HG02798 (cell line): ENCODE data around the gene SLC35A3.
"Not testable (repeated sequence)": the region's sequence is repeated elsewhere in the genome, so short reads cannot be mapped to it uniquely, and the experiment has no call there.

Experiments
- ATAC-seq: cut with Tn5 transposase; IDR thresholded peaks from one replicate; pipeline ENCODE4 v1.9.1; 2021; ENCODE audit warnings: mild to moderate bottlenecking; ENCODE audit not compliant: unreplicated experiment, poor library complexity

Gene SLC35A3

DNA sequence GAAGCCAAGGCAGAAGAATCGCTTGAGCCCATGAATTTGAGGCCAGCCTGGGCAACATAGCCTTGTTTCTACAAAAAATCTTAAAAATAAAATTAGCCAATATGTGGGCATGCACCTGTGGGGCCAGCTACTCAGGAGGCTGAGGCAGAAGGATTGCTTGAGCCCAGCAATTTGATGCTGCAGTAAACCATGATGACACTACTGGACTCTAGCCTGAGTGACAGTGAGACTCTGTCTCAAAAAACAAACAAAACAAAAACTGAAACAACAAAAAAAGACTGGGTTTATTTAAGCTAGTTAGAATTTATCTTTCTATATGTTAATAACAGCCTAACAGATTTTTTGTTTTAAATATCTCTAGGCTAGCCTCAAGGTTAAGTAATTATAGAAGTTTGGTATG lies 57.4 kb downstream of the SLC35A3 start:
- no peak for ATAC-seq

DNA sequence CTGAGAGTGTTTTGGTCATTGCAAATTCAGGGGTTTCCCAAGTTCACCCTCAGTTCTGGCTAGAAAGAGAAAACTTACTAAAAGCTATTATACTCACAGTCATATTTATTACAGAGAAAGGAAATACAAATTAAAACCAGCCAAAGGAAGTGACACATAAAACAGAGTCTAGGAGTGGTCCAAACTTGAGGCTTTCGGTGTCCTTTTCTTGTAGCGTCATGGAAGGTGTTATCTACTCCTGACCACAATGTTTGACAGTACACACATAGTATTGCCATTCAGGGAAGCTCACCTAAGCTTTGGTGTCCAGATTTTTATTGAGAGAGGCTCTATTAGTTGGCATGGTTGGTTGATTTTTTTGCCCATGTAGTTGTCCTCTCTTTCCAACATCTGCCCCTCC lies 59.0 kb downstream of the SLC35A3 start:
- no peak for ATAC-seq

DNA sequence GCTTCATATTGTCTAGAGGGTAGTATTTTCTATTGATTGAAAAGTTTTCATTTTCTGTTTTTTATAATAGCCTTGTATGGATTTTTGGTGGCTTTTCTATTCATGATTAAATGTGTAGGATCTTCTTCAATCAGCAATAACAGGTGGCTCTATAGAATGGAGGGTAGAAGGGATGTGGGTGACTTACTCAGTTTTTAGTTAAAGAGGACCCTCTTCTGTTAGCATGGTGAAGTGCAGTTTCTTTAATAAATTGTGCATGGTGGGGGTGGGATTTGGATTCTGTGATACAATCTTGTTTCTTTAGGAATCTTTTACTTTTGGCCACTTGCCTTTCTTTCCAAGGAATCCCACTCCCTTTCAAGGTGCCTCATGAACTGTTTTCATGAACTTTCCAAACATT lies 64.7 kb downstream of the SLC35A3 start:
- no peak for ATAC-seq

DNA sequence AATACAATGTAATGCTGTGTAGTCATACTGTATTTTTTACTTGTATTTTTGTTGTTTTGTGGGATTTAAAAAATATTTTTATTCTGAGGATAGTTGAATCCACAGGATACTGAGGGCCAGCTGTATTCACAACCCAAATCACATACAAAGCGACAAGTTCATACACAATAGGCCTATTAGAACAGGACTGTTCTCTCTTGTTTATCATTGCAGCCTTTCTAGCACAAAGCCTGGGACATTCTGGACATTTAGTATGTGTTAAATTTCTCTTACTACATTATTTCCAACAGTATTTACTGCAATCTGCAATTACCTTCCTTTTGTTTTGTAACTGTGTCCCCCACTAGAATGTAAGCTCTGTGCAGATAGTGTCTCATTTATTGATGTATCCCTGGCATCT lies 65.4 kb downstream of the SLC35A3 start:
- no peak for ATAC-seq

DNA sequence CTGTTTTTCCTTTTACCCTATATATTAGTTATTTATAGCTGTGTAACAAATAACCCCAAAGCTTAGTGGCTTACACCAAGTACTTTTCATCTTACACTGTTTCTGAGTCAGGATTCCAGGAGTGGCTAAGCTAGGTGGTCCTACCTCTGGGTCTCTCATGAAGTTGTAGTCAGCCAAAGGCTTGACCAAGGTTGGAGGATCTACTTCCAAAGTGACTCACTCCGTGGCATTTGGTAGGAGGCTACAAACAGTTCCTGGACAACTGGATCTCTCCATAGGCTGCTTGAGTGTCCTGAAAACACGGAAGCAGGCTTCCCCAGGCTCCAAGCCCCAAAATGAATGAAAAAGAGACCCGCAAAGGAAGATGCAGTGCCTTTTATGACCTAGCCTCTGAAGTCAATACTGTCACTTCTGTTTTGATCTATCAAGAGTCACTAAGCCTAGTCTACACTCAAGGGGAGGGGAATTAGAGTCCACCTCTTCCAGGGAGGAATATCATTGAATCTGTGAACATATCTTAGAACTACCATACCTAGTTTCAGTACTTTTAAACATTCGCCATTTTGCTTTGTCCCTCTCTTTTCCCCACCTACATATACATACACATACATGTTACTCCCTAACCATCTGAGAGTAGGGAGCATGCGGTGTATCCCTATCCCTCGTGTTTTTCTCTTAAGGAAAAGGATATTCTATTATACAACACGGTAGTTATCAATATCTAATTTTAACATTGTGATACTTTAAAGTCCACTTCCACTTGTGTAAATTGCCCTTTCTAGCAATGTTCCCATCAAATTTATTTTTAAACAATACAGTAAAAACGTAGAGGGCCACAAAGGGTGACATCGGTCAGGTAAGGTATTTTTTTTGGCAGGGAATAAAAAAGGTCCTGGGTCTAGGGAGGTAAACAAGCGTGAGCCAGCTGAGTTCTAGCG lies 67.2 kb downstream of the SLC35A3 start:
- ATAC-seq, result no peak

DNA sequence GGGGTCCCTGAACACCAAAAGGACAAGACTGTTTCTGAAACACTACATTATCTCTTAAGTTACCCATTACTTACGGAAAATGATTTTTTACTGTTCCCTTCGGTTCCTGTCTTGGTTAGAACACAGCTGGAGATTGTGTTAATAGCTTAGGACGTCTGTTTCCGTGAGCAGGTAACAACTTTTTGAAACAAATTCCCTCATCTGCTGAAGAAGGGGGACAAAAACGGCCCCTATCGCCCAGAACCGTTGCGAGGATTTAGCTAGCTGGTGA lies 67.8 kb downstream of the SLC35A3 start:
- no peak for ATAC-seq

DNA sequence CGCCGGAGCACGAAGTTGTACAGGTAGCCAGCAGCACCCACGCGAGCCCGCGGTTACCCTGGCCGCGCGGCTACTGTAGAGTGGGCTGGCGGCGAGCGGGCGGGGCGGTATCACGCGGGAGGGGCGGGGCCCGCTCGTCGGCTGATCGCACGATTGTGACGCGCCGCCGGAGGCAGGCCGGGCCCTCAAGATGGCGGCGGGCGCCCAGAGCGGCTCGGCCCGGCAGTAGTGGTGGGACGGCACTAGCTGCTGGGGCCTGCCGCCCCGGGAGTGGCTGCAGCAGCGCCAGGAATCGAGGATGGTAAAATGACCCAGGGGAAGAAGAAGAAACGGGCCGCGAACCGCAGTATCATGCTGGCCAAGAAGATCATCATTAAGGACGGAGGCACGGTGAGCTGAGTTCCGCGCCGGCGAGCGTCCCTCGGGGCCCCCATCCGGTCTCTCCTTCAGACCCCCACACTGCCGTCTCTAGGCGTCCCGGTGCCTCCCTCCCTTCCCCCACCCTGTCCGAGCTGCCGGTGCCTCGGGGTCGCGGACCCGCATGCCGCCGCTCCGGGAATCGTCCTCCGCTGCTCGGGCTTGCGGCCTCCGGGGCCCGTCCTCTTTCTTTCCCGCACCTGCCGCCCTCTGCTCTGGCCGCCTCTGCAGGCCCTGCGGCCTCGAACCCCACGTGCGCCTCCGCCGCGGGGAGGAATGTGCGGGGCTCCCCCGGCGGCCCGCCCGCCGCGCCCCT lies 68.3 kb downstream of the SLC35A3 start:
- peak; percentile 89 for ATAC-seq

DNA sequence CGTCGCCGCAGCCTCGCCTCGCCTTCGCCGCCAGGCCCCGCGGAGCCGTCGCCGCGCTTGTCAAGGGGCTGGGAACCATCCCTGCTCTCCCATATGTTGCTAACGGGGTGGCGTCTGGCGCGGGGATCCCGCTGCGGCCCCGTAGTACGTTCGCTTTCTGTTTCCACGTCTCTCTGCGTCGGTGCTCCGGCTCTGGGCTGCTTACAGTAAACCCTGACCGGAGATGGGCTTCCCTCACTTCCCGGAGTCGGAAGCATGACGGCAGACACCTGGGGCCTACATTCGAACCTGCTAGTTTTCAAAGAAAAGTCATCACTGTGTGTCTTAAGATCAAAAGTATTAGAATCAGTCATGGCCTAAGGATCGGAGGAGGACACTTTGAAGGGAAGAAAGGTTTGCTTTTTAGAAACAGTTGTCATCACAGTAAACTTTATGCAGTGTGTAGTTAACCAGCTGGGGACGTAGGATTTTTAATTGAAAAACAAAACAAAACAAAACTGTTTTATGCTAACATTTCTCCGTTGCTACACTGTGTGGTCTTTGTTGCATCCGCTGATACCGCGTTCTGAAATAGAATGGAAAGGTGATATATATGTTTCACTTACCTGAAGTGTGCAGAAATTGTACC lies 69.0 kb downstream of the SLC35A3 start:
- ATAC-seq, result peak; percentile 58

DNA sequence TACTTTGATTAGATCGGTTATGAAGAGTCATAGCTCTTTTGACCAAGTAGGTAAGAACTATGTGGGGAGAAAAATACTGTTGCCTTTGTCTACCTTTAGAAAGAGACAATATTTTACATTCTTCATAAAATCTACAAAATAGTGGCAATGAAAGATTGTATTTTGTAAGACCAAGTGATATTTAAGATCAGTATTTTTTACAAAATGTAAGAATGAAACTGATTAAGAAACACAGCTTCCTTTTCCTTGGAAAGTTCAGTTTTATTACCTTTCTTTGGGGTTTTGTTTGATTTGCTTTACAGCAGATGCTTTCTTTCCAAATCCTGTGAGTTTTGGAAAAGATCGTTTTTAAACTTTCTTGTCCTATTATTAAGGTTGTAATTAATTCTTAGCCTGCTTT lies 69.8 kb downstream of the SLC35A3 start:
- ATAC-seq, result no peak

DNA sequence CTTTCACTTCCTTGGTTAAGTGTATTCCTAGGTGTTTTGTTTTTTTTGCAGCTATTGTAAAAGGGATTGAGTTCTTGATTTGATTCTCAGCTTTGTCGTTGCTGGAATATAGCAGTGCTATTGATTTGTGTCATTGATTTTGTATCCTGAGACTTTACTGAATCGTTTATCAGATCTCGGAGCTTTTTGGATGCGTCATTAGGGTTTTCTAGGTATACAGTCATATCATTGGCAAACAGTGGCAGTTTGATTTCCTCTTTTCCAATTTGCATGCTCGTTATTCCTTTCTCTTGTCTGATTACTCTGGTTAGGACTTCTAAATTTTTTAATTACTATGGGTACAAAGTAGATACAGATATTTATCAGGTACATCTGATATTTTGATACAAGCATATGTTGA lies 75.4 kb downstream of the SLC35A3 start:
- ATAC-seq, result no peak

DNA sequence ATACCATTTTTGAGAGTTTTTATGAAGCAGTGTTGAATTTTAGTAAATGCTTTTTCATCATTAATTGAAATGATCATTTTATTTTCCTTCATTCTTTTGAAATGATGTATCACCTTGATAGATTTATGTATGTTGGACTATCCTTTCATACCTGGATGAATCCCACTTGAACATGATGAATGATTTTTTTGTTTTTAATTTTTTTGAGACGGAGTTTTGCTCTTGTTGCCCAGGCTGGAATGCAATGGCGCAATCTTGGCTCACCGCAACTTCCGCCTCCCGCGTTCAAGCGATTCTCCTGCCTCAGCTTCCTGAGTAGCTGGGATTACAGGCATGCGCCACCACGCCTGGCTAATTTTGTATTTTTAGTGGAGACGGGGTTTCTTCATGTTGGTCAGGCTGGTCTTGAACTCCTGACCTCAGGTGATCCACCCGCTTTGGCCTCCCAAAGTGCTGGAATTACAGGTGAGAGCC lies 77.5 kb downstream of the SLC35A3 start:
- not testable (repeated sequence) for ATAC-seq

DNA sequence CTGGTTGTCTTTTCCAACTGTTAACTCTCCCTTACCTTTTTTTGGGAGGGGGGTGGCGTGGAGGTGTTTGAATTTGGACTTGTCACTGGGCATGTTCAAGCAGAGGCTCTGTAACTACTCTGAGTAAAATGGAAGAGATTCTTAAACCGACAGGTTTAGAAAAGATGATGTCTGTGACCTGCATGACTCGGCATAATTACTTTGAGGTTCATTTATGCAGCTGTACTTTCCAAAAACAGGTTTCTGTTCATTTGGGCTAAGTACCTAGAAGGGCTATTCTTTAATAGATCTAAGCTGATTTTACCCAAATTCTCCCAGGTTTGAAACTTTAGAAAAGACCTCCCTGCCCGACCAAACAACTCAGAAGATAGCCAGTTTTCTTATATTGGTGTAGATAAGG lies 80.3 kb downstream of the SLC35A3 start:
- ATAC-seq, result peak; percentile 48

DNA sequence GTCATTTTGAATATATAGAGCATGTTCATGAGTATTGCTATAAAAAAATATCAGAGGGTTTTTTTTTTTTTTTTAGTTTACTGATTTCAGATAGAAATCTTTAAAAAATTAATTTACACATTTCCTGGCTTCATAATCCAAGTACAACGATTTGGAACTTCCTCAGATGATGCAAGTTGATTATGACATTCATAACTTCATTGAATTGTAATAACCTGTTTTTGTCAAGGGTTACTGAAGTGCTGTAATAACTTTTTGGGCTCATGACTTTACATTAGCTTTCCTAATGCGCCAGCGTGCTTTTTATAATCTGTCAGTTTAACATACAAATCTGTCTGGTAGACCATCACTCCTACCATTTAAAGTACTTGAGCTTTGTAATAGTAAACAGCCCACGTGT lies 81.6 kb downstream of the SLC35A3 start:
- ATAC-seq, result no peak

DNA sequence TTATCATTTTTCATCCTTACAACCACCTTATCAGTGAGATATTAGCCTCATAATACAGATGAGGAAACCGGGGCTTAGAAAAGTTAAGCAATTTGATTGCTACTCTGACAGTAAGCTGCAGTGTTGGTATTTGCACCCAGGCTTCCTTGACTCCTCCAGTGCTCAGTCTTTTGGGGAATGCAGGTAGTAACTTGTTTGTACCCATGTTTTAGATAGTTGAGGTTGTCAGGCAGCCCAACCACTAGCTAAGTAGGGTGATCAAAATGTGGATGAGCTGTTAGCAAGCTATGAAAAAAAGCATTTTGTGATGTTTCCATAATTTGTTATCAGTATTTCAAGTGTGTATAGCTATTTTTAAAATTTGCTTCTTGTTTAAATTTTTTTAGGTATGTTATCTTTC lies 82.1 kb downstream of the SLC35A3 start:
- ATAC-seq, result no peak

DNA sequence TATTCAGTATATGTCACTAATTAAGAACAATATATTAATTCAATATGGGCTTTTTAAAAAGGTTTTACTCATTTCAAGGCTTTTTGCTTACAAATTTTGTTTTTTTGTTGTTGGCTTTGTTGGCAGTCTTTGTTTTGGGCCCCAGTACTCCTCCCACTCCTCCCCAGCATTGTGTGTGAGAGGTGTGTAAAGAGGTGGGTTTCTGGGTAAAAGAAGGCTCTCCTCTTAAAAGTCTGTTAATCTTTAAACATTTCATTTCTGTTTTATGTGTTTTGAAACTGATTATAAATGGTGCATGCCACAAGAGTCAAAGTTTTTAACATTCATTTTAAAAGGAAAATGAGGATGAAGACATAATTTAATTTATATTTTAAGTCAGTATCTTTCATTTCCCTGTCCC lies 83.3 kb downstream of the SLC35A3 start:
- no peak for ATAC-seq

DNA sequence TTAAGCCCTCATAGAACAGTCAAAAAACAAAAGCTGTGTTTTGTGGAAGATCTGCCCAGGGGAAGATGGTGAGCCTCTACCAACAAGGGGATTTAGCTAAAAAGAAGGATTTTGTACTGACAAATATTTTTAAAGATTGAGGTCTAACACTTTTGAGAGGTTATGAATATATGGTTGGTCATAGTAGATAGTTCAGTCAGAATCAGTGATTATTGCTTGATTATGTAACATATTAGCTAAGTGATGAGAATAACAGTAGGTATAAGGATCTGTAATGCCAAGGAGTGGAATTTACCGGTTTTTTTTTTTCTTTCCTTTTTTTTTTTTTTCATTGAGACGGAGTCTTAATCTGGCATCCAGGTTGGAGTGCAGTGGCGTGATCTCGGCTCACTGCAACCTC lies 83.9 kb downstream of the SLC35A3 start:
- ATAC-seq, result no peak

DNA sequence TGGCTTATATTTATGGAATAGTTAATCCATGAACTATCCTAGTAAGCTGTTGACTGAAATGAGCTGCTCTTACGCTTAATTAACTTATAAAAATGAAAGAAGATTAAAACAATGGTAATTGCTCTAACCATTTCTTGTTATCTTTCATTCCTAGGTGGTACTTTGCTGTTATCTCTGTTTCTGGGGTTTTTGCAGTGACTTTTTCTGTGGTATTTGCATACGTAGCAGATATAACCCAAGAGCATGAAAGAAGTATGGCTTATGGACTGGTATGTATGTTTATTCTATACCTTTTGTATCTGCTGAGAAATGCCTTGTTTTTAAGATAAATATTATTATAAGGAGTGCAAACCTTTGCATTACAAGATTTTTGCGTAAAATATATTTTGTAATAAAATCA lies 91.9 kb downstream of the SLC35A3 start:
- ATAC-seq, result no peak

DNA sequence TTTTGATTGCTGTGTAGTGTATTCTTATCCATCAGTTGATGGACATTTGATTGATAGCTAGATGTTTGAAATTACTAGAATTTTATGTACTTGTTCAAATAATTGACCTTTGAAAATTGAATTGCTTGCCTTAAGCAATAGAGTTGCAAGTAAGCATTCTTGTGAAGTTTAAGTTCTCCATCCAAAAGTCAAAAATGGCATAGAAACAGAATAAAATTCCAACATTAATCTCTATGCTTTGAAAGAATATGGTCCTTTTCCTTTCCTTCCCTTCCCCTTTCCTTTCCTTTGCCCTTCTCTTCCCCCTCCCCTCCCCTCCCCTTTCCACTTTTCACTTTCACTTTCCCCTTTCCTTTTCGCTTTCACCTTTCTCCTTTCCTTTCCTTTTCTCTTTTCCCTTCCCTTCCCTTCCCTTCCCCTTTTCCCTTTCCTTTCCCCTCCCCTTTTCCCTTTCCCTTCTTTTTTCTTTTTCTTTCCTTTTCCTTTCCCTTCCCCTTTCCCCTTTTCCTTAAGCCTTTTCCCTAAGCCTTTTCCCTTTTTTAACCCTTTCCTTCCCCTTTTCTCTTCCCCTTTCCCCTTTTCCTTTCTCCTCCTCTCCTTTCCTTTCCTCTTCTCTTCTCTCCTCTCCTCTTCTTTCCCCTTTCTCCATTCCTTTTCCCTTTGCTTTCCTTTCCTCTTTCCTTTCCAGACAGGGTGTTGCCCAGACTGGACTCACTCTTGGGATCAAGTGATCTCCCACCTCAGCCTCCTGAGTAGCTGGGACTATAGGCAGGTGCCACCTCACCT lies 95.6 kb downstream of the SLC35A3 start:
- ATAC-seq, result no peak

DNA sequence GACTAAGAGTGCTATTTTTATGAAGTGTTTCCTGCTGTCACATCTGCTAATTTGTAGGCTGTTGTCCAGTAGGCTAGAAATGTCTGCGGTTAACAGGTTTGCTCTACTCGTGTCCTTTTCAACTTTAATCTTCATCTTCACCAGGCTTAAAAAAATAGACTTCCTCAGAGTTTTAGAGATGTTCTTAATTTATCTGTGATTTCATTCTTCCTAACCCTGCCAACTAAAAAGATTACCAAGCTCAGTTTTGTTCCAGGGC lies 96.1 kb downstream of the SLC35A3 start:
- no peak for ATAC-seq

DNA sequence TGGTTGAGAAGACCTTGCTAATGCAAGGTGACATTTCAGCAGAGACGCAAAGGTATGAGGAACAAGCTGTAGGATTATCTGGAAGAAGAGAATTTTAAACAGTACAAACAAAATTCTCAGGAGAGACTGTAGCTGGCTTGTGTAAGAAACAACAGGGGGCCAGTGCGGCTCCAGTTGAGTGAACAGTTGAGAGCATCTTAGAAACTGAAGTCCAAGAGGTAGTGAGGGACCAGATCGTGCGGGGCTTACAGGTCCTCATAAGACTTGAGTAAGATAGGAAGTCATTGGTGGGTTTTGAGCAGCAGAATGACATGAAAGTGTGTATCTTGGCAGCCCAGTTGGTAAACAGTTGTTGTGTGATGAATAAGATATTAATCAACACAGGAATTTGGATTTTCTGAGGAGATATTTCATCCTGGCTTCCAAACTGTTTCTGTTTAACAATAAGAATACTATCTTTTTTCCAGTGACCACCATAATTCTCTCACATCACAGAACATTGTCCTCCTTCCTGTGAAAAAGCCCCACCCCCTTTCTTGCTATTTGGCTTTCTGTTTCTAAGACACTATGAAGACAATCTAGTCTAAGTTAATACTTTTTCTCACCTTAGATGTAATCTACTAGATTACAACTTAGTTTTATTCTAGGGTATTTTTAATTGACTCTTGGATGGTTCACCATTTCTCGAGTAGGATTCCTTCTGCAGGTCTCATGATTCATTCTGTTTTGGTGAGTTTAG lies 100.6 kb downstream of the SLC35A3 start:
- ATAC-seq, result no peak
